Right hindlimb (tissue), 1 donor: ENCODE measurements around the gene CACNA1G.

Experiments used
- DNase-seq: peaks from one replicate; pipeline ENCODE4 v3.0.0-alpha.2; 2018

The CACNA1G gene

DNA sequence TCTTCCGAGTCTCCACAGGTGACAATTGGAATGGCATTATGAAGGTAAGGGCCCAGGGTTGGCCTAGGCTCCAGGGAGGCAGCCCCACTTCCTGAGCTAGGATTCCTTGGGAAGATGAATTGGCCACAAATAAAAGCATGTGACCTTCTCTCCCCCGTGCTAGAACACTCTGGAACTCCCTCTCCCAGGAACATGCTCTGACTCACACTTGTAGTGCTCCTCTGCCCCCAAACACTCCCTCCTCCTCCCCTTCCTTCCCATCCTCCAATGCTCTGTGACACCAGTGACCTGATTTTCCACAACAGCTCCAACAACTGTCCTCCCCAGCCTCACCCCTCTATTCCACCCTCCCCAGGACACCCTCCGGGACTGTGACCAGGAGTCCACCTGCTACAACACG lies 57.8 kb downstream of the CACNA1G start:
- DNase-seq, result no peak

DNA sequence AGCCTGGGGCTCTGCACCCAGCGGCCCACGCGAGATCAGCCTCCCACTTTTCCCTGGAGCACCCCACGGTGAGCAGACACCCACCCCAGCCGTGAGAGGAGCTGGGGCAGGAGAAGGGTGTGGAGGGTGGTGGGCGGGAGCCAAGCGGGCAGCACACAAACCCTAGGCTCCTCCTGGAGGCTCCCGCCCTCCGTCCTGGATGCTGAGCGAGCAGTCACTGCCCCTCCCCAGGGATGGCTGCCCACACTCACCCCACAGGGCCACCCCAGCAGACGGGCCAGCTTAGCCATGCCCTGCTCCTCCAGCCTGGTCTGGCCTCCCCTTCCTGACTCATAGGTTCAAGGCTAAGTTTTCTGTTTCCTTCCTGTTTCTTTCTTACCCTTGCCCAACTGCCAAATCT lies 58.4 kb downstream of the CACNA1G start:
- no peak for DNase-seq

DNA sequence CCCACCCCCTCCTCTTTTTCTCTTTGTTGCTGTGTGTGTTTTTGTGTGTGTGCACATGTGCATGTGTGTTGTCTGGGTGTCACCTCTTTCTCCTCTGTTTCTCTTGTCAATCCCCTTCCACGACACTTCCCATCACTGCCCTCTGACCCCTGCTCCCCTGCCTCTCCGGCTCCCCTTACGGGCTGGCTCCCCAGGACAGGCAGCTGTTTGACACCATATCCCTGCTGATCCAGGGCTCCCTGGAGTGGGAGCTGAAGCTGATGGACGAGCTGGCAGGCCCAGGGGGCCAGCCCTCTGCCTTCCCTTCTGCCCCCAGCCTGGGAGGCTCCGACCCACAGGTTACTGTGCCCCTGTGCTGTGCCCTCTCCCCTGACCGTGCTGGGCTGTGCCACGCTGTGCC lies 59.0 kb downstream of the CACNA1G start:
- no peak for DNase-seq

DNA sequence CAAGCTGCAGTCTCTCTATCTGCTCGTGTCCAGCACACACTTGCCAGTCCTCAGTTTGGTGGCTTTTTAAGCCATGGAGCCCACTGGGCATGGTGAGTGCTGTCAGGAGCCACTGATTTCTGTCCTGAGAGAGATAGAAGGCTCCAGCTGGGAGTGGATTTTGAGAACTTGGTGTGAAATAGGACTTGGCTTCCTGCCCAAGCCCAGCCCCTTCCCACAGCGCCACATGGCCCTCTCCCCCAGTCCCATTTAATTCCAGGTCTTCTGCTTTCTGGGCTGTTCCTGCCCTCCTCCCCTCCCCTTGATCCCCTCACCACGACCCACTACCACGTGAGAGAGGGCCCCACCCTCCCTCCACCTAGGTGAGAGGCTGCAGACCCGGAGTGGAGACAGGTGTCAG lies 59.7 kb downstream of the CACNA1G start:
- no peak for DNase-seq

DNA sequence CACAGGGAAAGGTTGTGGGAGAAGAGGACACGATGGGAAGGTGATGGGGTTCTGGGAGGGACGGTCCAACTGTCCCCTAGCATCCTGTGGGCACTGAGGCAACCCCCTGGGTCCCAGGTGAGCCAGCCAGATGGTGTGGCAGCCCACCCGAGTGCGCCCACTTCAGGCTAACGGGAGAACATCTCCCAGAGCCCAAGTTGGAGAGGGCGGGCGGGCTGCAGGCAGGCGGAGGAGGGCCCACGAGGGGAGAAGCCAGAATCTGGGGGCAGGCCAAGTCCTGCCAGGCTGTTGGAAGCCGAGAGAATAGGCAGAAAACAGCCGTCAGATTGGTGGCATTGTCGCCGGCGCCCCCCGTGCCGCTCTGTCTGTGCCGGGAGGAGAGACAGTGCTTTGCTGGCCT lies 60.3 kb downstream of the CACNA1G start:
- no peak for DNase-seq

DNA sequence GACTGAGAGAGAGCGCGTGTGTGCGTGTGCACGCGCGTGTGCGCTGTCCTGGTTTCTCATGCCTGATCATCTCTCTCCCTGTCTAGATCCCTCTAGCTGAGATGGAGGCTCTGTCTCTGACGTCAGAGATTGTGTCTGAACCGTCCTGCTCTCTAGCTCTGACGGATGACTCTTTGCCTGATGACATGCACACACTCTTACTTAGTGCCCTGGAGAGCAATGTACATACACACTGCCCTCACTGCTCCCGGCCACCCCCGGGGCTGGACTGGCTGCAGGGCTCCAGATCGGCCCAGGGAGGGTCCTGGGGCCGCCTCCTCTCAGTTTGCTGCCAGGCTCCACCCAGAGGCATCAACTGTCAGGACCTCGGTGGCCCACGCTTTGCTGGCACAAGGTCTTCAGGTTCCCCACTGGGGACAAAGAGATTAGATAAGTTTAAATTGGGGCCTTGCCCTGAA lies 61.1 kb downstream of the CACNA1G start:
- DNase-seq, result no peak

DNA sequence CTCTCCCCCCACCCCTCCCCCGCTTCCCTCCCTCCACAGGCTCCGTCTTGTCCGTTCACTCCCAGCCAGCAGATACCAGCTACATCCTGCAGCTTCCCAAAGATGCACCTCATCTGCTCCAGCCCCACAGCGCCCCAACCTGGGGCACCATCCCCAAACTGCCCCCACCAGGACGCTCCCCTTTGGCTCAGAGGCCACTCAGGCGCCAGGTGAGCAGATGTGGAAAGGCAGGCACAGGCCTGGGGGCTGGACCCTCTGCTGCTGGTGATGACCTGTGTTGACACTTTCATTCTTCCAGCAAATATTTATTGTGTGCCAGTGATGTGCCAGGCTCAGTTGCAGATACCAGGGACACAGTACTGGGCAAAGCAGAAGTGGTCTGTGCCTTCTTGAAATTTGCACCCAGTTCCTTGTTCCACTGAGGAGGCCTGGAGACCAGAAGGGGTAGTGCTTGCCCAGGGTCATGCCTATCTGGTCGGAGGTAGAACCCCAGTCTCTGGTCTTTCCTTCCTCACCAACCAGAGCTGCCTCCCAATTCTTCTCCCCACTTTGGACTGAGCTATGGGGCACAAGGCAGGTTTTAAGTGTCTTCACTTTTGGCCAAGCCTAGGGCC lies 63.9 kb downstream of the CACNA1G start:
- DNase-seq, result no peak

DNA sequence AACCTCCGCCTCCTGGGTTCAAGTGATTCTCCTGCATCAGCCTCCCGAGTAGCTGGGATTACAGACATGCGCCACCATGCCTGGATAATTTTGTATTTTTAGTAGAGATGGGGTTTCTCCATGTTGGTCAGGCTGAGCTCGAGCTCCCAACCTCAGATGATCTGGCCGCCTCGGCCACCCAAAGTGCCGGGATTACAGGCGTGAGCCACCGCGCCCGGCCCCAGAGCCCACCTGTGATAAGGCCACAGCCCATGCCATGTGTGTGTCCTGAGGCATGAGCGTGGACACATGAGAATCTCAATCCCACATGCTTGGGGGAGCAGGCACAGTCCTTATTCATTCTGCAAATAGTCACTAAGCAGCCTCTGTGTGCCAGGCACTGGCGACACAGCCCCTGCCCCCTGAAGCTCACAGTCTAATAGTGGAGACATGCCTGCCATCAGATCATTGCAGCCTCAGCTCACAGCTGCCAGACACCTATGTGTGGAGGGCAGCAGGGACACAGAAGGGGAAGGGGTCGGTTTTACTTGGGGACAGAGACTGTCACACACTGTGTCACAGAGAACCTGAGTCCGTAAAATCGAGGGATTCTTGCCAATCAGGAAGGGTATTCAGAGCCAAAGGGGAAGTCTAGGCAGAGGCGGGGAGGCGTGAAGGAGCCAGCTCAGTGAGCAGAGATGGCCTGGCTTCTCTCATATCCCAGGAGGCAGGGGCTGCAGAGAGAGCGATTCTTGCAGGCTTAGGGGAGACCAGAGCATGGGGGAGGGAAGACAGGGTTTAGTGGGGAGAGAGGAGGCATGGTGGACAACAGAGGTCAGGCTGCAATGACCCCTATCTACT lies 64.7 kb downstream of the CACNA1G start:
- DNase-seq, result no peak

DNA sequence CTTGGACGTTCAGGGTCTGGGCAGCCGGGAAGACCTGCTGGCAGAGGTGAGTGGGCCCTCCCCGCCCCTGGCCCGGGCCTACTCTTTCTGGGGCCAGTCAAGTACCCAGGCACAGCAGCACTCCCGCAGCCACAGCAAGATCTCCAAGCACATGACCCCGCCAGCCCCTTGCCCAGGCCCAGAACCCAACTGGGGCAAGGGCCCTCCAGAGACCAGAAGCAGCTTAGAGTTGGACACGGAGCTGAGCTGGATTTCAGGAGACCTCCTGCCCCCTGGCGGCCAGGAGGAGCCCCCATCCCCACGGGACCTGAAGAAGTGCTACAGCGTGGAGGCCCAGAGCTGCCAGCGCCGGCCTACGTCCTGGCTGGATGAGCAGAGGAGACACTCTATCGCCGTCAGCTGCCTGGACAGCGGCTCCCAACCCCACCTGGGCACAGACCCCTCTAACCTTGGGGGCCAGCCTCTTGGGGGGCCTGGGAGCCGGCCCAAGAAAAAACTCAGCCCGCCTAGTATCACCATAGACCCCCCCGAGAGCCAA lies 65.6 kb downstream of the CACNA1G start:
- peak; percentile 74 for DNase-seq

DNA sequence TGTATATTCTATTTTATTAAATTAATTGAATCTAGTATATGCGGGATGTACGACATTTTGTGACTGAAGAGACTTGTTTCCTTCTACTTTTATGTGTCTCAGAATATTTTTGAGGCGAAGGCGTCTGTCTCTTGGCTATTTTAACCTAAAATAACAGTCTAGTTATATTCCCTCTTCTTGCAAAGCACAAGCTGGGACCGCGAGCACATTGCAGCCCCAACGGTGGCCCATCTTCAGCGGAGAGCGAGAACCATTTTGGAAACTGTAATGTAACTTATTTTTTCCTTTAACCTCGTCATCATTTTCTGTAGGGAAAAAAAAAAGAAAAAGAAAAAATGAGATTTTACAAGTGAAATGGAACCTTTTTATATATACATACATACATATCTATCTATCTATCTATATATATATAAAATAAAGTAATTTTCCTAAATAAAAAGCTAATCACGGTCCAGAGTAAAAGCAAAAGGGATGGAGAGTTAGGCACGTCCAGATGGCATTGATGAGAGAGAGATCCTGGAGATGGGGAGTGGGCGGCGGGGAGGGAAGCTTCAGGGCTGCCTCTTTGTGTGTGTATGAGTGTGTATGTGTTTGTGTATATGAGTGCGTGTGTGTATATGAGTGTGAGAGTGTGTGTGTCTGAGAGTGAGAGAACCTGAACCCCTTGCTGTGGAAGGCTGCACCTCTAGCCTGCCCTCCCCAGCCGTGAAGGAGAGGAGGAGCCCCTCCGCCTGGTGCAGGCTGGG lies 66.7 kb downstream of the CACNA1G start:
- no peak for DNase-seq

DNA sequence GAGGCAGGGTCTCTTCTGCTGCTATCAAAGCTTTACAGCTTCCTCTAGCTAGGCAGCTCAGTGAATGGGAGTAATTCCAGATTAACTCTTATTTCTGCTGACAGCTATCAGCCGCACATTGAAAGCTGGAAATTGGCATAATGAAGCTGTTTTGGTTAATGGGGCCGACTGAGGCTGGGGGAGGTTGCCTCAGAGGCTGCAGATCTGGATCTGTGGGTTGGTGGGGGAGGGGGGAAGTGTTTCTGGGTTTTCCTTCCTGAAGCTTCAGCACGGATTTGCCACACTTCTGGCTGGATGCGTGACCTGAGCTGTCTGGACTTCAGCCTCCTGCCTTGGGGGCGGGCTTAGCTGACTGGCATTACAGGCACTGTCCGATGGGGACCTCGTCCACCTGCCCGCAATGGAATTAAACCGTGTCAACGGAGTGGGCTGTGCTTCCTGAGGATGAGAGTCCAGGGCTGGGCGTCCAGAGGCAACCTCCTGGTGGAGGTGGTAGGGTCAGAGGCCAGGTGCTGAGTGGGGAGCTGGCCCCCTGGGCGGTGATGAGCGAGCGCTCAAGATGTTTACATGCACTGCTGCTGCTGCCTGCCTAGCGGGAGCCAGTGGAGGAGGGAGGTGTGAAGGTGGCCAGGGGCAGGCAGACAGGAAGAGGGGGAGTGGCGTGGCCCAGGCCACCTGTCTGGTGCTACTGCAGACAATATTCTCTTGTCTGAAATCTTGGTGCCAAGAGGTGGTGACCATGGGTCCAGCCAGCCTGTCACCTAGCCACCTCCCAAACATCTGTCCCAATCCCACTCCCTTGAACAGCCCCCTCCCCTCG lies 67.5 kb downstream of the CACNA1G start:
- no peak for DNase-seq

DNA sequence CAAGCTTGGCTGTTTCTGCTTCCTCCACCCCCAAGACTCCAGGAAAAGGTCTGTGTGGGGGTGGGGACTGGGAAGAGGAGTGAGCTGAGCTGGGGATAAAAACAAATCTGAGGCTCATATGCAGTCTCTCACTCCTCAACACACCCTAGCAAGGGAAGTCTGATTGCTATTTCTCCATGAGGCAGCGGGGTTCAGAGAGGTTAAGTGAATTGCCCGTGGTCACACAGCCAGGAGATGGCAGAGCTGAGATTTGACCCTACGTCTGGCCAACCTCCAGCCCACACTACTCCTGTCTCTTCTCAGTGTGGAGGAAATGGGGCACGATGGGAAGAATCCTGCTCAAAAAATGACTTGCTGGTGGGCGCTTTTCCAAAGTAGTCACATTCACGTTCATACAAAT lies 69.4 kb downstream of the CACNA1G start:
- peak; percentile 15 for DNase-seq

DNA sequence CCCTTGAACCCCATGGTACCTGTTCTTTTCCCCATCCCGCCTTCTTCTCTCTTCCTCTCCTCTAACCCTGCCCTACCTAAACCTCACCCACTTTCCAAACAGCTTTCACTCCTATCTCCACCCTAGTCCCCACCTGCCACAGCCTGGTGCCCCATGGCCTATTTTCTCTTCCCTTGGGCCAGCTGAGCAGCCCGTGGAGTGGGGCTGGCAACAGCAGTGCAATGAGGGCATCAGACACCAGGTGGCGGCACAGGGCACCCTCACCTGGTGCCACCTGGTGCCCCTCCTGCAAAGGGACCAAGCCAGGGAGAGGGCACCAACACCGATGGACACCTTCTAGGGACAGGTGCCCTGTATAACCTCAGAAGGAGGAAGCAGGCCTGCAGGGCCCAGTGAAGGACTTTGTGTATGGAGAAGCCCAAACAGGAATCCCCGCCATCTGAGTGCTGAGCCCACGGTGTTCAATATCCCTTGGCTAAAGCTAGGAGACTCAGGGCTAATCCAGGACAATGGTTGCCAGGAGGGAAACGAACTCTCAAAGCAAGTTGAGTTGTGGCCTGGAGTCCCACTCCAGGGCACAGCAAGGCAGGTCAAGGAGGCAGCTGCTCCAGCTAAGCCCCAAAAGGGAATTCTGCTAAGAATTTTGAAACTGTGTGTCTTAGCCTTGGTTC lies 70.1 kb downstream of the CACNA1G start:
- peak; percentile 18 for DNase-seq

DNA sequence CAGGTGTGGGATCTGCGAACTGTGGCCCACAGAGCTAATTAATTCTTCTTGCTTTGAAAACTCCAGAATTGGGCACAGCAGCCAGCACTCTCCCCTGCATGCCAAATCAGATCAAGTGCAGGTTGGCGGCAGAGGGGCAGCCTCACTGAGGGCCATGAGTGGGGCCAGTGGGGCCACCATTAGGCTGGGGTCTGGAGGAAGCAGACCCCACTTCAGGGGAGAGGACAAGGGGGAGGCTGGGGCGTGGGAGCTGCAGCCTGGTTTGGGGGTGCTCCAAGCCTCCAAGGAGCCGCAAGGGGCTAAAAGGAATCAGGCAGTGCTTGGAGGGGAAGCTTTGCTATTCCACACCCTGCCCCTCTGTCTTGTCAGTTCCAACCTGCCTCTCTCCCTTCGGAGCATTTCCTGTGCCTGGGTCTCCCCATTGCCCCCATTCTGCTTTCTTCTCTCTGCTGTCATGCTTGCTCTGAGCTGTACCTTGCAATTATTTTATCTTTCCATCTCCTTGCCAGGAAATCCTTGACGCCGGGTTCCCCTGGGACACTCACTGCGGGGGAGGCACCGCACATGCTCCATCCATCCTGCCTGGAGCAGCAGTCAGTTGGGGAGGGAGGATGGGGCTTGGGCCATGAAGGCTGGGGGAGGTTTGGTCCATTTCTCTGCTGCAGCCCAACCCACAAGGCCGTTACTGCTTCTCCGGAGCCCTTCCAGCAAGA lies 70.8 kb downstream of the CACNA1G start:
- DNase-seq, result no peak

DNA sequence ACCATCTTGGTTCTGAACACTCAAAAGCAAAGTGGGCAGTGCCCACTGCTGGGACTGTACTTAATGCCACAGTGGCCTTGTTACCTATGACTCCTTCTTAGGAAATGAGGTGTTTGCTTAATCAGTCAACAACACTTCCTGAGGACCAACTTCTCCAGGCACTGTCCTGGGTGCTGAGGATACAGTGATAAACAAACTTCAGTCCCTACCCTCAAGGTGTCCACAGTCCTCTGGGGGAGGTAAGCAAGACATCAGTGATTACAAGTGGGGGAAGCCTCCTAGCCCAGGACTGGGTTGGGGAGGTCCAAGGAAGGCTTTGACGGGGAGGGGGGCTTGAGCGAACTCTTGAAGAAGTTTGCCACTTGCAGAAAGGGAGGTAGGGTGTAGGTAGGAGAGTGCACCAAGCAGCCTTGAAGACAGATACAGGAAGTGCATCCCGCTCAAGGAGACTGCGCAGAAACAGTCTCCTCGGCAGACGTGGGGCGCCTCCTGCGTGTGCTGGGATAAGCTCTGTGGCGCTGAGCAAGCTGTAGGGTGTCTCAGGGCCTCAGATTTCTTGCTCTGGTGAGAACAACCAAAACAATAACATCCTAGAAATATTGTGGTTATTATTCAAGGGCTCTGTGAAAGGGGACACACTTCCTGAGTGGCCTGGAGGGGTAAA lies 71.5 kb downstream of the CACNA1G start:
- no peak for DNase-seq

DNA sequence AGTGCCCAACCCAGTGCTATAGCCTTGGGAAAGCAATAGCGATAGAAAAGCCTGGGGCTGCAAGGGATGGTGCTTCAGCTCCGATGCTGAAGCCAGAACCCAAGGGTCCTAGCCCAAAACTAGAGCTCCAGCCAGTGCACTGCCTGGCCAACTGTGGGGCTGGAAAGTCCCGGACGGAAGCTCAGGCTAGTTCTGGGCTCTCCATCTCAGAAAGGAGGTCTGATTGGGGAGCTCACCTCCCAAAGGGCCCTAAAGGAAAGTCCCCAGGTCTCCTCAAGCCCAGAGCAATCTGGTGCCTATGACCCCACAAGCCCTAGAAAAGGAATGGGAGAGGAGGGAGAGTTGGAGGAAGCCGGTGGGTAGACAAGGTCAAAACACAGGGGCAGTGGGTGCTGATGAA lies 72.1 kb downstream of the CACNA1G start:
- DNase-seq, result no peak

DNA sequence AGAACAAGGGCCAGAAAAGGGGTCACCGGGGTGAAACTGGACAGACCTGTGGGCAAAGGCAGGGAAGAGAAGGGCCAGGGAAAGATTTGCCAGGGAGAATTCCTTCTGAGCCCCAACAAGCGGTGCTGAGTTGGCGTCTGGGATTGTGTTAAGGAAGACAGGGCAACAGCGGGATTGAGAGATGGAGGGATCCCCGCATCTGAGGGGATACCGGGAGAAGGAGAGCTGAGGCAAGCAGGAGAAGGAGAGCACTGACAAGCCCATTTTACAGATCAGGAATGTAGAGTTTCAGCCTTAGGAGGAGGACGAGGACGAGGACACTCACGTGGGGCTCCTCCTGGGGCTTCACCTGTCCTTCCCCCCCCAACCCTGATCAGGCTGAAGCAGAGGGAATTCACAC lies 73.2 kb downstream of the CACNA1G start:
- no peak for DNase-seq

DNA sequence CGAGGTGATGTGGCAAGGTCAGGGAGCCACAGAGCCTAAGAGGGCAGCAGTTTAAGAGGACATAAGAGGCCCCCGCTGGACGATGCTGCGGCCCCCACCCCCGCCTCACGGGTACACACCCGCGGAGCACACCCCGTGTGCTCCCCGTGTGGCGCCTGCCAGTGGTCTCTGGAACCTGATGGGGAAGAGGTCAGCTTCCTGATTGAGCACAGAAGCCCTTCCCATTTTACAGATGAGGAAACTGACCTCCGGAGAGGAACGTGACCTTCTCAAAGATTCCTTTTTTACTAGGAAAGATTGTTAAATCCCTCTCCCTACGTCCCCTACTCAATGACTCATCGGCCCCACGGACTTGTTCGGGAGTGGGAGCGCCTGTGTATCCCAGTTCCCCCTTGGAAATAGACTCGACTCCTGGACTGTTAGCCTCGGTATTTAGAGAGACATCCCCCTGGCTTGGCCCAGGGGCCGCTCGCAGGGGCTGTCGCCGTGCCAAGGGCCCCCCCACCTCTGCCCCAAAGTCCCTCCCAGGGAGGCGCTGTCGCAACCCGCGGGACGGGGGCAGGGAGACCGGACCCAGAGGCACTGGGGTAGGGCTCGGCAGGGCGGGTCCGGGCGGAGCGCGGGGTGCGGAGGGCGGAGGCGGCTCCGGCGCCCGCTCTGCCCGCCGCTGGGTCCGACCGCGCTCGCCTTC lies 73.9 kb downstream of the CACNA1G start, which contains the start of gene ABCC3:
ABCC3 (plus strand) TSS at position 658 of the 691 bp plus-strand sequence. CDS start 56 bp downstream, outside the sequence.
- peak; percentile 33 for DNase-seq

DNA sequence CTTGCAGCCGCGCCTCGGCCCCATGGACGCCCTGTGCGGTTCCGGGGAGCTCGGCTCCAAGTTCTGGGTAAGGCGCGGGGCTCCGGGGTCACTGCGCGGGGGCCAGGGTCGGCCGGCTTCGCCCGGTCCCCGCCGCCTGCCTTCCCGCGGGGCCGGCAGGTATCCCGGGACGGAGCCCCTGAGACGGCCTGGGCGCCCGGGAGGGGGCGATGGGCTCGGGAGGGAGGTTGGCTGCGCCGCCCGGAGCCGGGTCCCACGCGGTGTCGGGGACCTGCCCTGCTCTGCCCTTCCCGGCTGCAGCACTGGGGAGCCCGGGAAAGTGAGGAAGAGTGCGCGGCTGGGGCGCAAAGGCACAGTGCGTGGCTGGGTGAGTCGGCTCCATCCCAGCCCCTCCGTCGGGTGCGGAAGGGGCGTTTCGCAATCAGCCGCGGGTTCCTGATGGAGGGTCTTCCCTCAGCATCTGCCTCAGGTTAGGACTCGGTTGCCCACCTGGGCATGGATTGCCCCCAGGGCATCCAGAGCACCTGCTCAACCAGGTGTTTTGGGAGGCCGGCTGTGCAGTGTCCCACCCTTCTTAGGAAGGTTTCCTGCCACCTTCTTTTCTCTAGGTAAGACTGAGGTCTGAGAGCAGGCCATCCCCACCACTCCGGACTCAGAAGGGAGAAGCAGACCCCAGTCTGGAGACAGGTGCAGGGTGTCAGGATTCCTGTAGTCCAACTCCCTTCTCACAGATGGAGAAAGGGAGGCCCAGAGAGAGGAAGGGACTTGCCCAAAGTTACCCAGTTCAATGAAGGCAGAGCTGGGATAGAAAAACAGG lies 74.6 kb downstream of the CACNA1G start:
- peak; percentile 18 for DNase-seq
